Measurements from ENCODE around the gene SRC. TPM values are rescaled to one million over a fixed set of nuclear protein-coding genes. Genes with fewer than 3 reads are reported as not detected.

Gene SRC
- total RNA-seq, 4 donors from 2014 or later = 17.1 to 23.7 (median 17.8) TPM

DNA sequence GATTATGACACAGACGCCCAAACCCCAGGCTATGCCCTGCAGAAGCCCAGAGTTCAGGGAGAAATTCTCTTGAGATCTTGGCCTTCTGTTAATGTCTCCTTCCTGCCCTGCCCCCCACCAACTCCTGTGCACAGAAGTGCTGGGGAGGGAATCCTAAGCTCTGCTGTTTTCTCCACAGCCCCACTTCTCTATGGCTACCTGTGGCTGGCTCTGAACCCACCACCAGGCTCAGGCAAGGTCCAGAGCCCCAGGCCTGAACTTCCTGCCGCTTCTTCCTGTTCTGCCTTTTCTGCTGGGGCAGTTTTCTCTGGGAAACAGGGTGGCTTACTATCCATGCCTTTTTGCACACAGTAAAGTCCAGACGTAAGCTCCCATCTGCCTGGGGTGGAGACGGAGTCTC lies 97.7 kb downstream of the SRC start:
- H3K36me3 ChIP-seq = no peaks in the 10 kb centered on the region
- H3K9me3 ChIP-seq = no peaks in the 10 kb centered on the region
- no peak for DNase-seq
- H3K4me1 ChIP-seq = no peaks in the 10 kb centered on the region
- no peaks in the 10 kb centered on the region for H3K27me3 ChIP-seq
- intact Hi-C loops (cut with DNase I) = no loop called here
- no peak for TF ChIP-seq POLR2A (IDR thresholded peaks at IDR 0.05)
- TF ChIP-seq, protein P1, sequence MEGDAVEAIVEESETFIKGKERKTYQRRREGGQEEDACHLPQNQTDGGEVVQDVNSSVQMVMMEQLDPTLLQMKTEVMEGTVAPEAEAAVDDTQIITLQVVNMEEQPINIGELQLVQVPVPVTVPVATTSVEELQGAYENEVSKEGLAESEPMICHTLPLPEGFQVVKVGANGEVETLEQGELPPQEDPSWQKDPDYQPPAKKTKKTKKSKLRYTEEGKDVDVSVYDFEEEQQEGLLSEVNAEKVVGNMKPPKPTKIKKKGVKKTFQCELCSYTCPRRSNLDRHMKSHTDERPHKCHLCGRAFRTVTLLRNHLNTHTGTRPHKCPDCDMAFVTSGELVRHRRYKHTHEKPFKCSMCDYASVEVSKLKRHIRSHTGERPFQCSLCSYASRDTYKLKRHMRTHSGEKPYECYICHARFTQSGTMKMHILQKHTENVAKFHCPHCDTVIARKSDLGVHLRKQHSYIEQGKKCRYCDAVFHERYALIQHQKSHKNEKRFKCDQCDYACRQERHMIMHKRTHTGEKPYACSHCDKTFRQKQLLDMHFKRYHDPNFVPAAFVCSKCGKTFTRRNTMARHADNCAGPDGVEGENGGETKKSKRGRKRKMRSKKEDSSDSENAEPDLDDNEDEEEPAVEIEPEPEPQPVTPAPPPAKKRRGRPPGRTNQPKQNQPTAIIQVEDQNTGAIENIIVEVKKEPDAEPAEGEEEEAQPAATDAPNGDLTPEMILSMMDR (IDR thresholded peaks at IDR 0.05) = no peak
- no peak overlapping the region for H3K27ac ChIP-seq
- WGBS, 2 donors = 74 to 87% methylated on average over 4 of the region's 4 CpGs
- H3K4me3 ChIP-seq (replicated peaks in 1 of 3) = no peak overlapping the region

DNA sequence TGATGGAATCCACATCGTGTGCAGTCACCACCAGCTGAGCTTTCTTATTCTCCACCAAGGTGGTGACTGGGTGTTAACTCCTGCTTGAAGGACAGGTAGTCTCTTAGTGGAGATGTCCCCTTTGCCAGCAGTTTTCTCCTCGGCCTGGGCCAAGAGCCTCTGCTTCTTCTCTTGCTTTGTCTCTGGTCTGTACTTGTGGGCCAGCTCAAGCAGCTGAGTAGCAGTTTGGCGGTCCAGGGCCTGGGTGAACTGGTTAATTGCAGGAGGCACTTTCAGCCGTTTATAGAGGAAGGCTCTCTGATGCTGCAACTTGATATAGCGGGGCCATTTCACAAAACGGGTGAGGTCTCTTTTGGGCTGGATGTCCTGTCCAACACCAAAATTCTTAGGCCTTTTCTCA lies 99.1 kb downstream of the SRC start:
- no peaks in the 10 kb centered on the region for H3K4me1 ChIP-seq
- H3K27ac ChIP-seq = no peak overlapping the region
- intact Hi-C loops (cut with DNase I) = no loop called here
- H3K9me3 ChIP-seq = no peaks in the 10 kb centered on the region
- no peaks in the 10 kb centered on the region for H3K27me3 ChIP-seq
- TF ChIP-seq POLR2A (IDR thresholded peaks at IDR 0.05) = no peak
- TF ChIP-seq, protein P1 (IDR thresholded peaks at IDR 0.05) = no peak
- no peaks in the 10 kb centered on the region for H3K36me3 ChIP-seq
- no peak for DNase-seq
- 66% methylated on average over 4 to 6 of the region's 6 CpGs for WGBS, 2 donors
- H3K4me3 ChIP-seq (replicated peaks in 1 of 3) = no peak overlapping the region

DNA sequence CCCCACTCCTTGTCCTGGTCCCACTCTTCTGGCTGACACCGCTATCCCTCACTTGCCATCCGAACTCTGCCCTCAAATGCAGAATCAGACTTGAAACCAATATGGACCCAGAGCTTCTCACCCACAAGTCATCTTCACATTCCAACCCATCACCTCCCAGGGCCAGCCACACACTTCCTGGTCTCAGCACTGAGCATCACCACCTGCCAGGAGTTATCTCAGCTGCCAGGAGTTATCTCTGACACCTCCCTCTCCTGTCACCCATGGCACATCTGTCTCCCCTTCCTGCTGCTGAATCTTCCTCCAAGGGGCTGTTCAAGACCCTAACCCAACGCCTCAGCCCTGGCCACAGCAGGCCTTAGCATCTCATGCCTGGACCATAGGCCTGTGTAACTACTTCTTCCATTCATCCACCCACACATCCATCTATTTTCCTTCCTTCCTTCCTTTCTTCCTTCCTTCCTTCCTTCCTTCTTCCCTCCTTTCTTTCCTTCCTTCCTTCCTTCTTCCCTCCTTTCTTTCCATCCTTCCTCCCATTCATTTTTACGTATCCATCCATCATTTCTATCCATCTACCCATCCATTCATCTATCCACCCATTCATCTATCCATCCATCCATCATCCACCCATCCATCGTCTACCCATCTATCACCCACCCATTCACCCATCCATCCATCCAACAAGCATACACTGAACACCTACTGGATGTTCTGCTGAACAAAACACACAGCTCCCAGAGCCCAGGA lies 100.5 kb downstream of the SRC start:
- intact Hi-C loops (cut with DNase I) = no loop called here
- H3K27ac ChIP-seq = no peak overlapping the region
- no peaks in the 10 kb centered on the region for H3K27me3 ChIP-seq
- H3K4me3 ChIP-seq (replicated peaks in 1 of 3) = no peak overlapping the region
- H3K4me1 ChIP-seq = no peaks in the 10 kb centered on the region
- no peaks in the 10 kb centered on the region for H3K9me3 ChIP-seq
- no peak for TF ChIP-seq POLR2A (IDR thresholded peaks at IDR 0.05)
- TF ChIP-seq, protein P1 (IDR thresholded peaks at IDR 0.05) = no peak
- no peak for DNase-seq
- H3K36me3 ChIP-seq = no peaks in the 10 kb centered on the region
- 72 to 83% methylated on average over 5 of the region's 5 CpGs for WGBS, 2 donors

DNA sequence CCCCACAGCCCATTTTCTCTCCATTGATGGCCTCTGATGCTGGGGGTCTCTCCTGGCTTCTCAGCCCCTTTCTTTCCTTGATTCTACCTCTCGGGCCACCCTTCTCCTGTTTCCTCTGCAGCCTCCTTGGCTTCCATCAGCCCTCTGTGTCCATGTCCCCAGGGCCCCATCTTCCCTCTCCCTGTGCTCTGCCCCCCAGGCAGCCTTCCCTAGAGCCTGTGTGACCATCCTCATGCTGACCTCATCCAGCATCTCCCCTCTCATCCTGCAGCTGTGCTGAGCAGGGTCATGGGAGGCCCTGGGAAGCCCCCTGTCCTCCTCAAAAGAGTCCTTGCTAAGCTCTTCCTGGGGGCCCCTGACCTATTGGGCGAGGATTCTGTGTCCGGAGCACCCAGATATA lies 101.7 kb downstream of the SRC start:
- WGBS, 2 donors = 84 to 92% methylated on average over 3 of the region's 3 CpGs

DNA sequence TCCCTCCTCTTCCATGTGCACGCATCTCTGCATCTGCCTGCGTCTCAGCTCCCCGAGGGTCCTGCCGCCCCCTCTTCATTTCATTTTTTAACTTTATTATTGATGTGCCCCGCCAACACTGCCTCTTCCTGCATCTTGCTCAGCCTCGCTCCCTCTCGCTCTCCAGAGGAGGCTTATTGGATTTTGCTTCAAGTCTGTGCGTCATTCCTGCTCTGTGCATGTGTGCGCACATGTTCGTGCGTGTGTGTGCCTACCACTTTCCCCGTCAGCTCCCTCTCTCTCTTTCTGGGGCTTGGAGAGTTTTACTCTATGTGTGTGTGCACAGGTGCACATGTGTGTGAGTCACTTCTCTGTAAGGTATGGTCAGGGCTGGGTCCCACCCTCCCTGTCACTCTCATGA lies 103.3 kb downstream of the SRC start:
- no peak for TF ChIP-seq POLR2A (IDR thresholded peaks at IDR 0.05)
- TF ChIP-seq, protein P1 (IDR thresholded peaks at IDR 0.05) = no peak
- H3K27ac ChIP-seq = no peak overlapping the region
- WGBS, 2 donors = 74 to 86% methylated on average over 12 of the region's 12 CpGs
- no peak for DNase-seq
- intact Hi-C loops (cut with DNase I) = no loop called here
- H3K4me3 ChIP-seq (replicated peaks in 1 of 3) = no peak overlapping the region
- no peaks in the 10 kb centered on the region for H3K27me3 ChIP-seq
- no peaks in the 10 kb centered on the region for H3K4me1 ChIP-seq
- H3K9me3 ChIP-seq = no peaks in the 10 kb centered on the region
- no peaks in the 10 kb centered on the region for H3K36me3 ChIP-seq

More for the DNA sequence above, 101.7 kb downstream of the SRC start:
- H3K27me3 ChIP-seq = no peaks in the 10 kb centered on the region
- no peaks in the 10 kb centered on the region for H3K9me3 ChIP-seq
- no peak overlapping the region for H3K4me3 ChIP-seq (replicated peaks in 1 of 3)
- intact Hi-C loops (cut with DNase I) = no loop called here
- TF ChIP-seq, protein P1 (IDR thresholded peaks at IDR 0.05) = no peak
- no peak for TF ChIP-seq POLR2A (IDR thresholded peaks at IDR 0.05)
- no peak for DNase-seq
- H3K36me3 ChIP-seq = no peaks in the 10 kb centered on the region
- no peak overlapping the region for H3K27ac ChIP-seq
- H3K4me1 ChIP-seq = no peaks in the 10 kb centered on the region

Measured in thyroid gland (tissue), 4 donors.